ELF-1 (cell line): ENCODE data around the gene PSMD5.

ENCODE experiments used
- DNase-seq: peaks from one replicate; pipeline ENCODE4 v3.0.0-alpha.2; 2016; ENCODE audit warnings: low read depth, low spot score

Gene PSMD5

DNA sequence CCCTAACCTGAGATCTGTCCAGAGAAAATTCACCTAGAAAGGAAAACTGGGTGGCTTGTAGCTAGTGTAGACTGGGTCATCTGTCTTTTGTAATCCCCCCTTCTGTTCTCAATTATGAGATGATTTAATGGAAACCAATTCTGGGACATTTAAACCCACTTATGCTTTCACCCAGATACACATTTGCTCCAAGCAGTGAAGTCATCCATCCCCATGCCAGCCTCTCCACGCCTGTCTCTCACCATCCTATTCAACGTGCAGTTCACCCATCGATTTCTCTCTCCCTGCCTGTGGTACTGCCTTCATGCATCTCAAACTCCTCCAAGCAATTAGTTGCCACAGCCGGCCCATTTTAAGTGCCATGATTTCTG, 32.5 kb upstream of the PSMD5 start:
- DNase-seq = no peak

DNA sequence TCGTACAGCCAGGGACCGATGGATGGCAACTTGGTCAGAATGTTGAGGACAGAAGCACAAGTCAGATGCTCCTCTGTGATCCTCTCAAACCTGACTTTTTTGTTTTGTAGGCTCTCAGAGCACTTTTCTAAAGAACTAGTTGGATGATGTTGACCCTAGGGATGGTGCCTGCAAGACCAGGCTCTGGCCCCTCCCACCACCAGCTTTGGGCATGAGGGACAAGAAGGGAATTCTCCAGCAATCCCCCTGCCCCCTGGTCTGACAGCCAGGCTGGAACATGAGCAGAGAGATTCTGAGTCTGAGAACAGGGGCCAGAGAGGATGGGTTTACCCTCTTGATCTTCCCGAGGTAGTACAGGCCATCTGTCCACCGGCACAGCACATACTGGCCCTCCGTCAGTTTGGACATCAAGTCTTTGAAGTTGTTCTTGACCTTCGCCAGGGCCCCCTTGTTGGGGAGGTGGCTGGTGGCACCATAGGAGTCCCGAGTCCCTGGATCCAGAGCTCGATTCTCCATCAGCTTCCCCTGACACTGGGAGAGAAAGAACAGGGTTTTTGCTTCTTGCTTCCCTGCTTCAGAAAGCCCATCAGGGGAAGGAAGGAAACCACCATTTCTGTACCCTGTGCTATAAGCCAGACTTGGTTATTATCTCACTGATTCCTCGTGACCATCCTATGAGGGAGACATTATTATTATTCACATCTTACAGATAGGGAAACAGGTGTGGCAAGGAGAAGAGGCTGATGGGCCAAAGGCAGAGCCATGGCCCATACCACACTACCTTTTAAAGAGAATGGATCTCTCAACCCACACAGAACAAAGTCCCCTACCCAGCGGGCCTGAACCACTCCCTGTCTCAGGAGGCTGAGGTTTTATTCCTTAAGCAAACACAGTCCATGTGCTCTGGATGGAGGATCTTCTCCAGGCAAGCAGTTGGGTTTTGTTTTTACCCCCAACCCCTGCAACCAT, 31.8 kb upstream of the PSMD5 start:
- no peak for DNase-seq

DNA sequence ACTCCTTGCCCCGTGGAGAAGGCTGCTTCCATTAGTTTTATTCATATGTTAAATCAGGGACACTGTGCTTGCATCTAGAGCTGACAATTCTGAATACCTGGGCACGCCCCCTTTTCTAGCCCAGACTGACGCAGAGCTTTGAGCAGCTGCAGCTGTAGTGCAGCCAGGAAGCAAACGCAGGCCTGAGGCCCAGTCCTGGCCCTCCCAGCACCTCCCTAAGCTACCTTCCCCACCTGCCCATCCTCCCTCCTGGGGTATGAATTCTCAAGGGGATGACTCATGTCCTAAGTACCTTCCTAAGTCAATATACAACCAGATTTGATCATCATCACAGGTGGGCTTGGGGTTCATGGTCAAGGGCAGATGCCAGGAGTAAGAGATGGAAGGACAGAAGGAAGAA, 30.8 kb upstream of the PSMD5 start:
- peak; percentile 85 for DNase-seq

DNA sequence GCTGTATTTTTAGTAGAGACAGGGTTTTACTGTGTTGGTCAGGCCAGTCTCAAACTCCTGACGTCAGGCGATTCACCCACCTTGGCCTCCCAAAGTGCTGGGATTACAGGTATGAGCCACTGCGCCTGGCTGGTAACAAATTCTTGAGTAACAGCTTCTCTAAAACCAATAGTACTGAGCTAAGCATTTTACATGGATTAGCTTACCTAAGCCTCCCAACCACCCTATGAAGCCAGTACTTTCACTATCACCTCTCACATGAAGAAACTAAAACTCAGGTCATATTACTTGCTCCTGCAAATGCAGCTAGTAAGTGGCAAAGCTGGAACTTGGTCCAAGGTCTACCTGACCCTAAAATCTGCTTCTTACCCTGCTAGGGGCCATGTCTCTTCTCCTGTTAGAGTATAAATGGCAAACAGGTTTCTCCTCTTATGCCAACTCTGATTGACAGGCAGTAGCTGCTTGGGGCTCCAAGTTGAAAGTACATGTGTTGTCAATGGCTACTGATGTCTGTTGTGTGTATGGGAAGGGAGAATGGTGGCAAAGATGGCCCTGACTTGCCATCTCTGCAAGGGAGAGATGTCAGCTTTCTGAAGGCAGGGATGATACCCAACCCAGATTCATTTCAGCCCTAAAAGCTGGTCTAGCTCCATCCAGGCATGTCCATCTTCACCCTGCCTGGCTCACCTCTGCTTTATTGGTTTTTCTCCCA, 30.2 kb upstream of the PSMD5 start:
- DNase-seq = no peak

DNA sequence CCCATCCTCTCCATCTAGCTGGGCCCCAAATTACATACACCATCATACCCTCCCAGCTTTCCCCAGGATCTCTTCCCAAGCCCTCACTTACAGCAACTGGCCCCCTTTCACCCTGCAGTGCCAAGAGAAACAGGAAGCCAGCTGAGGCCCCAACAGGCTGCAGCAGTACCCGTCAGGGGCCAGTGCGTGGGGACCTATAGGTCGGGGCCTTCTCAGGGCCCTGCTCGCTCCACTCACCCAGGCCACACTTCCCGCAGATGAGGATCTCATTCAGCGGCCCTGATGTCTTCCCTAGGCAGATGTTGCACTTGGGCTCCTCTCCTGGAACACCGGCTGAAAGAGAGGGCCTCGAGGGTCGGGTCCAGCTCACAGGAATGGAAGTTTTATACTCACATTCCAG, 27.5 kb upstream of the PSMD5 start:
- no peak for DNase-seq

DNA sequence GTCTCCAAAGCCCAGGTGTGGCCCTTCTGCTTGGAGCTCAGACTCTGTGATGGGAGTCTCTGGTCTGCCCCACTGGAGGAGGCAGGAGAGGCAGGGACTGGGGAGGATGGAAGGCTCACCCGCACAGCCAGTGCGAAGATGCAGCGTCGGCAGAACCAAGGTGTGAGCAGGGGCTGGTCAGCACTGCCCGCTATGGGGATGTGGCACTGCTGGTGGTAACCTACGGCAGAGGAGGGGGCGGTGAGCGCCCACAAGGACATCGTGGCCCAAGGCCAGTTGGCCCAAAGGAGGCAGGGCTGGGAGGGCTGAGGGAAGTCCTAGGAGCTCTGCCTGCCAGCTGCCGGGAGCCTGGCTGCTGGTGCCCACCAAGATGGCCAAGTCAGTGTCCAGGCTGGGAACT, 27.0 kb upstream of the PSMD5 start:
- no peak for DNase-seq

DNA sequence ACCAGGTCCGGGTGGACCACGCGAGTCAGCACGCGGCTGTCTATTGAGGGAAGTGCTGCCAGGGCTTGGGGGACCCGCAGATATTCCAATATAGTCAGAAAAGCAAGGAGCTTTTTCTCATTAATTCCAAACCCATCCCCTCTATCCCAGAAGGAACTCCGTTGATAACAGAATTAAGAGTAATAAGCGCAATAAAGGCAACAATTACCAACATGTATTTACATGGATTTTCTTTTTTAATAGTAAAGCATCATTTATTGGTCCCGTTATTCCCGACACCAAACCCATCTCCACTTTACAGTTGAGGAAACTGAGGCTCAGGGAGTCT, 26.6 kb upstream of the PSMD5 start:
- DNase-seq = no peak

DNA sequence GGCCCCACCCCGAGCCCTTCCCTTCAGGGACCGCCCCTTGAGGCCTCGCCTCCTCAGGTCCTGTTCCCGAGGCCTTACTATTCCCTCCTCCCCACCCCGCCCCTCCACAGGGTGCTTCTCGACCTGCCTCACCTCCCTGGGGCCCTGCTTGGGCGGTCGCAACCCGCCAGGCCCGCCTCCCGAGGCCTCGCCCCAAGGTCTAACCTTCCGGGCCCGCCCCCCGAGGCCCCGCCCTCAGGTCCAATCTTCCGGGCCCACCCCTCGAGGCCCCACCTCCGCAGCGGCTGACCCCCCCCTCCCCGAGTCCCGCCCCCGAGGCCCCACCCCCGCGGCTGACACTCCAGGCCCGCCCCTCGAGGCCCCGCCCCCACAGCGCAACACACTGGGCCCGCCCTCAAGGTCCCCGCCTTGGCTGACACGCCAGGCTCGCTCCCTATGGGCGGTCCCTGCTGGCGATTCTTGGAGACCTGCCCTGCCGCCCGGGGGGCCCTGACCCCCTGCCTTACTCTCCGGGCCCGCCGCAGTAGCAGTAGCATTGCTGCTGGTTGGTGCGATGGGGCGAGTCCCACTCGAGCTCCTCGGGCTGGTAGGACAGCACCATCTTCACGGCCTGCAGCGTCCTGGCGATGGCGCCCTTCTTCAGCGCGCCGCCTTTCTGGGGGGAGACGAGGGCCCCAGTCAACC, 26.1 kb upstream of the PSMD5 start:
- DNase-seq = peak; percentile 95

DNA sequence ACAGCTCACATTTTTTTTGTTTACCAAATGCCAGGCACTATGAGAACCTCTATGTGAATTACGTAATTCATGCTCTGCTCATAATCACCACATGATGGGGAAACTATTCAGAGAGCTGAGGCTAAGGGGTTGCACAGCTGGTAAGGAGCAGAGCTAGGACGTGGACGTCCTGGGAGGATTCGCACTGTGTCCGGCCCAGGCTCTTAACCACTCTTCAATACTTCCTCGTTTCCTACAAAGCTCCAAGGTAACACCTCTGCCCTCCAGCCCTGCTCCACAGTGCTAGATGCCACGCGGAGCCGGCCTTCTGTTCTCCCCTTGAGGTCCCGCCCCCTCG, 25.6 kb upstream of the PSMD5 start:
- DNase-seq = no peak

DNA sequence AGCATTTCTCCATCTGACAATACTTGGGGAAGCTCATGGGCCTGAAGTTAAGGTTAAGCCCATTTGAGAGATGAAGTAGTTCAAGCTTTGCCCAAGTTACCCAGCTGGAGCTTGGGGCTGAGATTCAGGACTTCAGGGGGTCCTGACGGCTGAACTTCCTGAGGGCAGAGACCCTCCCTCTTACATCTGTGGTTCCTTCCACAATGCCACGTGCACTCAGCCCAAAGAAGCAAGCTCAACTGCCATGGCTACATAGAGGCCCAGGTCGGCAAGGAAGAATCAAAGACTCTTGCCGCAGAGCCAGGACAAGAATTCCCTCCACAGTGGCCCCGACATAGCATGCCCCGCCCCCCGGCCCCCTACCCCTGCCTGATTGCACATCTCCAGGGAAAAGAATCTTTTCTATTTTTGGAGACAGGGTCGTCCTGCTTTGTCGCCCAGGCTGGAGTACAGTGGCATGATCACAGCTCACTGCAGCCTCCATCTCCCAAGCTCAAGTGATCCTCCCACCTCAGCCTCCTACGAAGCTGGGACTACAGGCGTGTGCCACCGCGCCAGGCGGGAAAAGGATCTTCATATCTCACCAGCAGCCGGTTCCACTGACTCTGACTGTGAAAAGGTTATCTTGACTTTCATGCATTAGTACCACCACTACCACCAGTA, 25.1 kb upstream of the PSMD5 start:
- DNase-seq = no peak

DNA sequence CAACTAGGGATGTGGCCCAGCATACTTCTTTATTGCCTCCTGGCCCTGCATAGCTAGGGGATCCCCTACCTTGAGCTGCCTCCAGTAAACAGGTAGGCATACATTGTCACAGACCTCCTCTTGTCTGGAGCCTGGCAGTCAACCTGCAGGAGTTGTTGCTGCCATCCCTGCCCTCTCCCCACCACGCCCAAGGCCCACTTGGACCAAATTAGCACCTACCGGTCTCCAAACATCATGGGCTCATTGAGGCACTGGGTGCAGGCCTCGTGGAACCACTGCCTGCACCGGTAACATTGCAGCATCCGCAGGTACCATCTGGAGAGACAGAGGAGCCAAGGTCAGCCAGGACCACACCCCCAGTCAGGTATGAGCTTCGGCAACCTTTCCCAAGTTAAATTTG, 23.9 kb upstream of the PSMD5 start:
- no peak for DNase-seq

DNA sequence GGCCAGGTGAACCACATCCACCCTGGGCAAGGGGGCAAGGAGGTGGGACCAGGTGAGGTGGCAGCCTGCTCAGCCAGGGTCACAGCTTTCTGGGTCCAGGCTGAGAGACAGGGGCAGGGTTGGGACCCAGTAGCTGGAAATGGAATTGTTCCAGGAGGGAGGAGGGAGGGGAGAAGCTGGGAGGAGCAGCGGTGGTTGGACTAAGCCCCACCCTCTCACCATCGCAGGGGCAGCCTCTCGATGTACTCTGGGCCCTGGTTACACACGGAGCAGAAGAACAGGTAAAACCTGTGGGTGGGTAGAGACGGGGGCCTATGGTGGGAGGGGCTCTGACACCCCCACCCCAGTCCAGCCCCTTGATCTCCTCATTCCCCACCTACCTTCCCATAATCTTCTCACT, 23.1 kb upstream of the PSMD5 start:
- no peak for DNase-seq

DNA sequence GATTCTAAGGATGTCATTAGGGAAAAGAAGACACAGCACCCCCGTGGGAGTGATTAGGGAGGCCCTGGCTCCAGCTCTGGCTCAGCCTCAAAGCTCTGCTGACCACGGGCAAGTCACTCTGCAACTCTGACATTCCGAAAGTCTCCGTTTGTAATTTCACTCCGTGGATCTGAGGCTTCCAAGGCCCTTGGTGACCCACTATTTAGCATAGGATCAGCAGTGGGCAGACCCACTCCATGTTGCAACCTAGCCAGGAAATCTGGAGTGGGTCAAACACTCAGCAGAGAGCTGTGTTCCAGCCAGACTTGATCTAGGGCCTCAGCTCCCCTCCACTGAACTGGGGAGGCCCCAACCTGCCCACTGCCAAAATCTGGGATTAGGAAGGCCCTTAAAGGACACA, 22.5 kb upstream of the PSMD5 start:
- DNase-seq = no peak

DNA sequence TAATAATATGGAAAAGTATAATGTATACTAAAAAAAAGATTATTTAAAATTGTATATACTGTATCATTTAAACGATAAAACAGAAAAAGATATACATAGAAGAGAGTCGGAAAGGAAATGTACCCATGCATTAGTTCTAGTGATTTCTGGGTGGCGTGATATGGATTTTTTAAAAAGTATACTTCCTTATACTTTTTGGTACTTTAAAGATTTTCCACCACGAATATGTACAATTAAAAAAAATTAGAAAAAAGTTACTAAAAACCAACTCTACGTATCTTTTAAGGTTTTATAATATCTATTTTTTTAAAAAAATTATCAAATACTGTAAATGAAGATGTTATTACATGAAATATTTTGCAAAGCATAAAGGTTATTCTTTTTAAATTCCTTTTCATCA, 22.0 kb upstream of the PSMD5 start:
- DNase-seq = no peak

DNA sequence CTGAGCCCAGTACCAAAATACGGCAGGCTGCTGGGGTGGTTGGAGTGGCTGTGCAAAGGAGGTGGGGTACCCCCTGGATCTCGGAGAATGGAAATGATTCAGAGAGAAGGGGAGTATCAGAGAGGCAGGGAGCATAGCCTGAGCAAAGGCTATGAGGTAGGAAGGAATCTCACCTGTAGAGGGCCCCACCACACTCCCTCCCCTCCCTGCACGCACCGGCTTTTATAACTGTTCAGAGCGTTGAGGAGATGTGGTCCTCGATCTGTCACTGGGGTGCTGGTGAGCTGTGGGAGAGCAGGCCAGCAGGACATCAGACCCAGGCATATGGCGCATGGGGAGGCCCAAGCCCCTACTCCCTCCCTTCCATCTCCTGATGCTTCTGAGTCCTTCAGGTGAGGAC, 21.1 kb upstream of the PSMD5 start:
- DNase-seq = no peak

DNA sequence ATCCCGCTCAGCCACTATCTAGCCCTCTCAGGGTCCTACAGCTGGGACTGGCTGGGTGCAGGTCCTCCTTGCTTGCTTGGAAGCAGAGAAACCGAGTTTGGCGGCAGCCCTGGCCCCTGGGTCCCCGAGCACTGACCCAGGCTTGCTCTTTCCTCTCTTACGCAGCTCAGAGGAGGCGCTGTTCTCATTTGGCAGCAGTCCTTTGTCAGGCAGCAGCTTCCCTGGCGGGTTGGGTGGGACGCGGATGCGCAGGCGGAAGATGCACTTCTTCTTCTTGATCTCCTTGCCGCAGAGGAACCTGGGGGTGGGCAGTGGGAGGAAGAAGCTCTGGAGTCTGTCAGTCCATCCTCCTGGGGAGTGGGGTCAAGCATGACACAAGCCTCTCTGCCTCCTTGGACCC, 19.7 kb upstream of the PSMD5 start:
- DNase-seq = no peak

DNA sequence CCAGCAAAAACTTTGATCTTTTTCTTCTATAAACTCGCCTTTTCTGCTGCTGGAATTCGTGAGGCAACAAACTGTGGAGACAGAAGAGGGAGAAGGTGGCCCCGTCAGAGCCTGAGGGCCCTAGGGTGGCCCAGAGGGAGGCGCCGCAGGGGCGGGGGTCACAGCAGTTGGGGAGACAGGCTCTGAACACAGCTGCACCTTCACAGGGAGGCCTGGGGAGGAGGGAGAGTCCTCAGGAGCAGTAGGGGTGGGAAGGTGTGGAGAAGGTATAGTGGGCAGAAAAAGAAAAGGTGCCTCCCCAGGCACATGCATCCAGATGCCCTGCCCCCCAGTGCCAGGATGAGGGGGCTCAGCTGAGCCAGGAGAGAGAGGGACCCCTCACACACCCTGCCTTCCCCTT, 19.2 kb upstream of the PSMD5 start:
- DNase-seq = no peak

DNA sequence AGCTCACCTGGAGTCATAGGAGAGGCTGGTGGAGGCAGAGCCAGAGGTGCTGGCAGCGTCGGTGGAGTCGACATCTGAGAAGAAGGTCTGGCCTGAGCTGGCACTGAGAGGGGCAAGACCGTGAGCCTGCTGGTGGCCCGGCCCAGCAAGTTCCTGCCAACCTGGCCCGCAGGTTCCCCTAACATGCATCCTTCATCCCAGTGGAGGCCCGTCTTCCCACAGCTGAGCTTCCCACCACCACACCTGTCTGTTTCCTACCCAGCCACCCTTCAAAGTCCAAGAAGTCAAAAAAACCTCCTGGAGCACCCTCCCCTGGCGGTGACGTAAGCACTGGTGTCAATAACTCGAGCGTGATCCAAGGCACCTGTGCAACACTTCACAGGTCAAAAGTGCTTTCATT, 17.4 kb upstream of the PSMD5 start:
- no peak for DNase-seq

DNA sequence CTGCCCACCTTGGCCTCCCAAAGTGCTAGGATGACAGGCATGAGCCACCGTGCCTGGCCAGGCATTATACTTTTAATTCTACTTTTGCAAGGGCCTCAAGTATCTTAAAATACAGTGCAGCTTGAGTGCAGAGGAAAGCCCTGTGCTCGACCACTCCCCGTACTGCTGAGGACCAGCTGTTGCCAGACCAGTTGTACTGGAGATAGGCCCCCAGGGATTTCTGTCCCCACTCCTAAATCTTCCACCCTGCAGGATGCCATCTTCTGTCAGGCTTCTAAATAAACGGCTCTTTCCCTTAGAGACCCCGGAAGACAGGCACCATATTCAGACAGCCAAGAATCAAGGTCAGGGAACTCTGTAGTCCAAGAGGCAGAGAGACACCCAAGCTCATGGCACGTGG, 16.6 kb upstream of the PSMD5 start:
- no peak for DNase-seq

DNA sequence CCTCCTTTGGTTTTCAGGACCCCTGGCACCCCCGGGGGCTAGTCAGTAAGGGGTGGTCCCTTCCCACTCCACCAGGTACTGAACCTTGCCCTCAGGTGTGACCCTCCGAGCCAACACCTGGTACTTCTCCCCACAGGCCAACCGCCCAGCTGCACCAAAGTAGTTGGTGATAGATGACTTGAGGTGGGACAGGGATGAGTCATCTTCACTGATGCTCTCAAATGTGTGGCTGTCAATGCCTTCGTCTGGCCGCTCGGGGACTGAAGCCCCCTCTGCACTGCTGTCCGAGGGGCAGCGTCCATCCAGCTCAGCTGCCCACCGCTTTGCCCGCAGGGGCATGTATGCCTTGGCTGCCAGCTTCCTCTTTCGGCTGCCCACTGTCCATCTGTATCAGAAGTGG, 15.2 kb upstream of the PSMD5 start:
- no peak for DNase-seq

DNA sequence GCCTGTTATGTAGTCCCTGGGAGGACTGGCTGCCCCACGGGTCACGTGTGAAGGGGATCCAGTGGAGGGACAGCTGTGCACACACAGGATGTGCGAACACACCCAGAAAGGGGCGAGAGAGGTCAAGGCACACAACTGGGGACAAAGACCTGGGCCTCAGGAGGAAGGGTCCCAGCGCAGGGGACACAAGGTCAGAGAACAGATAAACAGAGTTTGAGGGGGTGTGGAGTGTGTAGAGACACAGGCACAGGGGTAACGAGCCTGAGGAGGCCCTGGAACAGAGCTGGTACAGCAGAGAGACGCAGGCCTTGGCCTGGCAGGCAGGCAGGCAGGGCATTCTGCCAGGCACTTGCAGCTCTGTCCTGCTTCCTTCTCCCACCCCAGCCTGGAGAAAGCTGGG, 14.8 kb upstream of the PSMD5 start:
- no peak for DNase-seq

DNA sequence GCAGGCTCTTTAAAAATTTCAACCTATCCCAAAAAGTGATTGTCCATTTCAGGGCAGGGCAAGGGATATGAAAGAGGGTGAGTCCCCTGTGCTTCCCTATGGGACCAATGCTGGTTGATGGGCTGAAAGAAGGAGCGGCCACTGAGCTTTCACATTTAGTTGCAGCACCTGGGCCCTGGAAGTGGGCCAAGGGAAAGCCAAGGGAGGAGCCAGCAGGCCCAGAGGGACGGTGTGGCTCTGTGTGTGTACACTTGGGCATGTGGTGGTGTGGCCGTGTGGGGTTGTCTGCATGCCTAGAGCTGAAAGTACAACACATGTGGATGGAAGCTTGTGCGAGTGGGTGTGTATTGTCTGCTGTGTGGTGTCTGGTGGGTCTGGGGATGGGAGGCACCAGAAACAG, 14.0 kb upstream of the PSMD5 start:
- DNase-seq = no peak
